Esophagus (tissue), 2 donors: ENCODE data around the gene PPP1R13B. TPM values are rescaled to one million over a fixed set of nuclear protein-coding genes. Genes with fewer than 3 reads are reported as not detected.

Experiments
- H3K27ac ChIP-seq, 2 donors: one replicate each; pipeline ENCODE4 v1.5.1; 2013; ENCODE audit warnings: low read depth in 2 of 2, mild to moderate bottlenecking in 2 of 2, inconsistent platforms in 1 of 2, low read length in 1 of 2, moderate library complexity in 1 of 2
- H3K27me3 ChIP-seq, 2 donors: one replicate each; pipeline ENCODE4 v1.6.1; 2013; ENCODE audit warnings: low read length in 2 of 2, control low read depth in 1 of 2, mild to moderate bottlenecking in 1 of 2; ENCODE audit not compliant: insufficient read depth in 2 of 2, control insufficient read depth in 1 of 2
- H3K36me3 ChIP-seq, 2 donors: one replicate each; pipeline ENCODE4 v1.6.1; 2013; ENCODE audit warnings: low read length in 1 of 2; ENCODE audit not compliant: control insufficient read depth in 2 of 2, insufficient read depth in 2 of 2
- H3K4me1 ChIP-seq, 2 donors: one replicate each; pipeline ENCODE4 v1.6.1; 2013; ENCODE audit warnings: low read length in 1 of 2; ENCODE audit not compliant: control insufficient read depth in 2 of 2, insufficient read depth in 2 of 2
- H3K4me3 ChIP-seq, 2 donors: one replicate each; pipeline ENCODE4 v1.5.1; 2013; ENCODE audit warnings: low read length in 2 of 2, mild to moderate bottlenecking in 2 of 2, low read depth in 1 of 2, moderate library complexity in 1 of 2
- H3K9me3 ChIP-seq, 2 donors: one replicate each; pipeline ENCODE4 v1.6.1; 2013; ENCODE audit warnings: mild to moderate bottlenecking in 2 of 2, low read depth in 1 of 2, low read length in 1 of 2, moderate library complexity in 1 of 2; ENCODE audit not compliant: control insufficient read depth in 2 of 2, insufficient read depth in 1 of 2
- WGBS, 2 donors: extraction: QIAGEN DNeasy Blood & Tissue Kit; methylation state at CpG; one replicate each; pipeline ENCODE4 v1.1.7; 2013; 5-methylcytosine and 5-hydroxymethylcytosine counted together
- polyA plus RNA-seq, 2 donors: library from polyadenylated mRNA; stranded (reverse); fragments of 200-250 nt; gene quantifications; one replicate each; pipeline ENCODE4 v1.2.3, GENCODE V29; 2013
- donor health status: healthy with polysubstance abuse.
- donor health status: Bipolar disorder and iron deficiency.

The PPP1R13B gene
- polyA plus RNA-seq, 2 donors: 16.4 to 28.4 TPM

- no peaks in the 10 kb centered on the region for H3K36me3 ChIP-seq
- H3K4me3 ChIP-seq: no peak overlapping the region
- no peaks in the 10 kb centered on the region for H3K27me3 ChIP-seq
- H3K4me1 ChIP-seq: peaks cover 10 to 41% of the 10 kb centered on the region in 2 donors
- 74 to 79% methylated on average over 8 of the region's 8 CpGs for WGBS, 2 donors
- H3K27ac ChIP-seq: peak overlapping the region in 1 of 2 donors; percentile 13
- no peaks in the 10 kb centered on the region for H3K9me3 ChIP-seq
Measured at GRCh38 chr14:103870891-103871595, 23.7 kb upstream of the PPP1R13B start.

- no peaks in the 10 kb centered on the region for H3K9me3 ChIP-seq
- peaks cover 10 to 41% of the 10 kb centered on the region in 2 donors for H3K4me1 ChIP-seq
- H3K27me3 ChIP-seq: no peaks in the 10 kb centered on the region
- H3K4me3 ChIP-seq: no peak overlapping the region
- 90 to 92% methylated on average over 9 of the region's 9 CpGs for WGBS, 2 donors
- no peaks in the 10 kb centered on the region for H3K36me3 ChIP-seq
- H3K27ac ChIP-seq: peak overlapping the region in 1 of 2 donors; percentile 34
Measured at GRCh38 chr14:103870144-103870876, 22.9 kb upstream of the PPP1R13B start.

- H3K4me1 ChIP-seq: peaks cover 10 to 38% of the 10 kb centered on the region in 2 donors
- 71 to 81% methylated on average over 14 of the region's 14 CpGs for WGBS, 2 donors
- H3K9me3 ChIP-seq: no peaks in the 10 kb centered on the region
- peak overlapping the region; percentile 11 to 34 for H3K27ac ChIP-seq
- H3K27me3 ChIP-seq: no peaks in the 10 kb centered on the region
- no peaks in the 10 kb centered on the region for H3K36me3 ChIP-seq
- no peak overlapping the region for H3K4me3 ChIP-seq
Measured at GRCh38 chr14:103869406-103870143, 22.2 kb upstream of the PPP1R13B start.

GRCh38 chr14:103868242-103868897 is 21.0 kb upstream of the PPP1R13B start:
- H3K36me3 ChIP-seq: no peaks in the 10 kb centered on the region
- no peak overlapping the region for H3K4me3 ChIP-seq
- peak overlapping the region; percentile 84 to 87 for H3K27ac ChIP-seq
- 60 to 72% methylated on average over 10 of the region's 10 CpGs for WGBS, 2 donors
- no peaks in the 10 kb centered on the region for H3K27me3 ChIP-seq
- H3K4me1 ChIP-seq: peaks cover 10 to 36% of the 10 kb centered on the region in 2 donors
- no peaks in the 10 kb centered on the region for H3K9me3 ChIP-seq

- WGBS, 2 donors: 37 to 39% methylated on average over 10 of the region's 10 CpGs
- H3K4me1 ChIP-seq: peaks cover 10 to 36% of the 10 kb centered on the region in 2 donors
- no peaks in the 10 kb centered on the region for H3K27me3 ChIP-seq
- H3K4me3 ChIP-seq: no peak overlapping the region
- peak overlapping the region; percentile 84 to 87 for H3K27ac ChIP-seq
- H3K9me3 ChIP-seq: no peaks in the 10 kb centered on the region
- H3K36me3 ChIP-seq: no peaks in the 10 kb centered on the region
Measured at GRCh38 chr14:103867523-103867953, 20.2 kb upstream of the PPP1R13B start.

GRCh38 chr14:103867020-103867419 is 19.6 kb upstream of the PPP1R13B start:
- H3K4me3 ChIP-seq: no peak overlapping the region
- no peaks in the 10 kb centered on the region for H3K27me3 ChIP-seq
- WGBS, 2 donors: 63 to 72% methylated on average over 10 of the region's 10 CpGs
- peak overlapping the region; percentile 84 to 87 for H3K27ac ChIP-seq
- H3K9me3 ChIP-seq: no peaks in the 10 kb centered on the region
- H3K36me3 ChIP-seq: no peaks in the 10 kb centered on the region
- peaks cover 6 to 32% of the 10 kb centered on the region in 2 donors for H3K4me1 ChIP-seq

- Histone ChIP-seq H3K27ac (no peak overlapping the region), H3K4me3 (no peak overlapping the region), H3K9me3 (no peaks in the 10 kb centered on the region), H3K4me1 (peaks cover under 1 to 13% of the 10 kb centered on the region in 2 donors), H3K27me3 (no peaks in the 10 kb centered on the region), H3K36me3 (no peaks in the 10 kb centered on the region)
- 81 to 84% methylated on average over 6 of the region's 6 CpGs for WGBS, 2 donors
Measured at GRCh38 chr14:103863245-103863644, 15.9 kb upstream of the PPP1R13B start.

GRCh38 chr14:103862393-103862782 is 15.0 kb upstream of the PPP1R13B start:
- 76 to 84% methylated on average over 7 of the region's 7 CpGs for WGBS, 2 donors
- peaks cover 0 to 5% of the 10 kb centered on the region in 2 donors for H3K4me1 ChIP-seq
- no peaks in the 10 kb centered on the region for H3K9me3 ChIP-seq
- no peaks in the 10 kb centered on the region for H3K36me3 ChIP-seq
- H3K27me3 ChIP-seq: no peaks in the 10 kb centered on the region
- no peak overlapping the region for H3K4me3 ChIP-seq
- no peak overlapping the region for H3K27ac ChIP-seq
